HG03103 (cell line): ENCODE measurements around the gene FNTB.

ENCODE experiments used
- ATAC-seq: cut with Tn5 transposase; IDR thresholded peaks from one replicate; pipeline ENCODE4 v1.9.1; 2021; ENCODE audit warnings: low read depth; ENCODE audit not compliant: unreplicated experiment

Gene FNTB

GRCh38 chr14:64952598-64953309 lies 33.9 kb upstream of the FNTB start:
- ATAC-seq: peak; percentile 69

GRCh38 chr14:64953310-64953654 lies 33.4 kb upstream of the FNTB start:
- no peak for ATAC-seq

GRCh38 chr14:64953661-64954060 lies 33.0 kb upstream of the FNTB start:
- ATAC-seq: no peak

GRCh38 chr14:64954491-64955240 lies 32.0 kb upstream of the FNTB start:
- ATAC-seq: no peak

- ATAC-seq: no peak
Measured at GRCh38 chr14:64955297-64955696, 31.4 kb upstream of the FNTB start.

- no peak for ATAC-seq
Measured at GRCh38 chr14:64956697-64957406, 29.8 kb upstream of the FNTB start.

DNA sequence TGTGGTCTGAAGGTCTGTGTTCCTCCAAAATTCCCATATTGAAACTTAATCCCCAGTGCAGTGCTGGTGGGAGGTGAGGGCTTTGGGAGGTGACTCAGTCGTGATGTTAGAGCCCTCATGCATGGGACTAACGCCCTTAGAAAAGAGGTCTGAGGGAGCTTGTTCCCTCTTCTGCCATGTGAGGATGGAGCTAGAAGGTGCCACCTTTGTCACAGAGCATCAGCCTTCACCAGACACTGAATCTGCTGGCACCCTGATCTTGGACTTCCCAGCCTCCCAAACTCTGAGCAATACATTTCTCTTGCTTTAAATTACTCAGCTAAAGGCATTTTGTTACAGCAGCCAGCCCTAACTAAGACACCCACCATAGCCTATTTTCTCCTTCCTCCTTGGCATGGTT lies 28.5 kb upstream of the FNTB start:
- ATAC-seq: no peak

DNA sequence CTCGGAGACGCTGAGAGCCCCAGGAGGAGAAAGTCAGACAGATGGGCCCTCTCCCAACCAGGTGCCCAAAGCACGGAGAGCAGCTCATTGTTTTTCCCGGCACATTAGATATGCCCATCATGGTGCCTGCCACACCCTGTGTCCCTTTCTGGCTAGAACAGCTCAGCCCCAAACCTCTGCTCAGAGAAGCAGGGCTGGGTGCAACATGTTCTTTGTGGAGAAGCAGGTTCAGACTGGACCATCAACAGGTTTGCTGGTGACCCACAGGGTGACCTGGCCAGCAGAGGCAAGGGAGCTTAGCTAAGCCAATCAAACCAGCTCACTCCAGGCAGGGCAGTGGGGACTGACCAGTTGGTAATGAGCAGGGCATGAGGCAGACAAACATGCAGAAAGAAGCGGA lies 28.0 kb upstream of the FNTB start:
- ATAC-seq: no peak

DNA sequence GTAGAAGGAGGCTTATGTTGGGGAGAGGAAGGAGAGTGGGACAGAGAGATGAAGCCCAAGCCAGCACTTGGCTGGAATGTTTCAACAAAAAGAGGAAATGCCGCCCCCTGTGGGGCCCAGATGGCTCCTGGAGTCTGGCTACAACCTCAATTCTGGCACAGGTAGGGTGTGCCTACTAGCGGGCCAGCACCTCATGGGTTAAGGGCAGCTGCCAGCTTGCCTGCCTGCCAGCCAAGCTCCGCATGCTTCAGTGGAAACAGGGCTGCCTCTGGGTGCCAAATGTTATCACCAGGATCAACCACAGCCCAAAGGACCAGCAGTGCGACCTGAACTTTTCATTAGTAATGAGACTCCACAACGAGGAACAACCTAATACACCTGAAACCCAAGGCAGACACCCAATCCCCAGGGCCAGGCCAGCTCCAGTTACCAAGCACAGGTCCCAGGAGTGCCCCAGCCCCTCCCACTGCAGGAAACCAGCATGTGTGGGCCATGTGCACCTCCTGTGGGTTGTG lies 25.9 kb upstream of the FNTB start:
- ATAC-seq: no peak

GRCh38 chr14:64963611-64964010 lies 23.1 kb upstream of the FNTB start:
- no peak for ATAC-seq

DNA sequence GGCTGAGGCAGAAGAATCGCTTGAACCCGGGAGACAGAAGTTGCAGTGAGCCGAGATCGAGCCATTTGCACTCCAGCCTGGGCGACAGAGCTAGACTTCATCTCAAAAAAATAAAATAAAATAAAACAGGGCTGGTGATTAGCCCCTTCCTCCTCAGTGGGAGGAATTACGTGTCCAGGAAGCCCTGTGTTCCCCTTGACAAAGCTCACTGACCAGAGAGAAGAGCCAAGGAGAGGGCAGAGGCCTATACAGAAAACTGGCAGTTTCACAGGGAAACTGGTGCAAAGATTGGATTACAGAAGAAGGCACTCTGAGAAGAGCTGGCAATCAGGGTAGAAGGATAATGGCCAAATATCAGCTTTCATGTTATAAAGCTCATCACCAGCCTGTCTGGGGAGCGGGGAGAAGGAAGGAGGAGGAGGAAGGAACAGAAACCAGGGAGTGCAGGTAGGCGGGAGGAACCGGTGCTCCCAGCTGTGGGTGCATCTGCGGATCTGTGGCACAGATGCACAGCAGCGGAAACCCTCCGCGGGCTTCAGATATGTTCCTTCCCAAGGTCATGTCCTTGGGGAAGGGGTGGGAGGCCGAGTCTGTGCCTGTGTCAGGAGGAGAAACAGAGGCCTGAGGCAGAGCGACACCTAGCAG lies 21.2 kb upstream of the FNTB start:
- no peak for ATAC-seq

GRCh38 chr14:64966976-64967375 lies 19.7 kb upstream of the FNTB start:
- no peak for ATAC-seq

- ATAC-seq: no peak
Measured at GRCh38 chr14:64968167-64968566, 18.5 kb upstream of the FNTB start.

DNA sequence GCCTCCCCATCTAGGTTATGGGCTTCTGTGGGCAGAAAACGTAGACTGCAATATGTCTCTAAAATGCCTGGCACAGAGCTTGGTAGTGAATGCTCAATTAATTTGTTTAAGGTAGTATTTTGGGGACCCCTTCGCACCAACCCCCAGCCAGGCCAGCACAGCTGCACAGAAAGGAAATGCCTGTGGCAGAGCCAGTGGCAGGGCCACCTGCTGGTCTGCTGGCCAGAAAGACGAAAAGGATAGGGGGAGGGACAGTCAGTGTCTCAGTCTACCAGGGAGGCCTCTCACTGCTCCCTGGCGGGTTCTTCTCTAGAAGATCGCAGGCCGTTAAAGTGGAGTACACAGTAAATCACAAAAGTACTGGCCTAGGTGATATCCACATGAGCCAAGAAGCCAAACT lies 18.0 kb upstream of the FNTB start:
- no peak for ATAC-seq

- ATAC-seq: no peak
Measured at GRCh38 chr14:64970041-64970440, 16.7 kb upstream of the FNTB start.

DNA sequence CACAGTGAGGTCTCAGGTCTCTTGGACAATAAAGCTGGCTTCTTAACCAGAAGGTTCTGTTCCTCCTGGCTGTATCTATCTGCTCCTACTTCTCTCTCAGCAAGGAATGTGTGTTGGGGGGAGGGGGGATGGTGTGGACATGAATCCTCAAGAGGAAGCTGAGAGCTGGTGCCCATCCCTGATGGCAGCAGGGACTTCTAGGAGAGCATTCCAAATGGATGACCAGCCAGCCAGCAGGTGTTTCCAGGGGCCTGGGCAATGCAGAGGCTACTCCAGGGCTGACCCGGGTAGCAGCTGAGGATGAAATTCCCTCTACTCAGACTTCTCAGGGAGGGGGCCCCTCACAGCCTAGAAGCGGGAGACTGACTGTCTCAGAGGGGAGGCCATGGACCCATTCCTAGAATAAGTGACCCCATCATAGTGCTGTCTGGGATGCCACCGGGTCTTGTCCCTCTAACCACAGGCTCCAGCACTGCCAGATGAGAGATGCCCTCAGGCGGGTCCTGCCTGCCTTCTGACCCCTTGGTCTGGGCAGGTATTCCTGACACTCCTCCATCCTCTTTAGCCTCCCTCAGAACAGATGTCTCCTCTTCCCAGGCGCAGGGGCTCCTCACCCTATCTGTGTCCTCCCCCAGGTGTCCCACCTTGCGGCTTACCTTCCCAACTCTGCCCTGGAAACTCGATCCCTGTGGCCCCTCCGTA lies 15.8 kb upstream of the FNTB start:
- ATAC-seq: no peak

DNA sequence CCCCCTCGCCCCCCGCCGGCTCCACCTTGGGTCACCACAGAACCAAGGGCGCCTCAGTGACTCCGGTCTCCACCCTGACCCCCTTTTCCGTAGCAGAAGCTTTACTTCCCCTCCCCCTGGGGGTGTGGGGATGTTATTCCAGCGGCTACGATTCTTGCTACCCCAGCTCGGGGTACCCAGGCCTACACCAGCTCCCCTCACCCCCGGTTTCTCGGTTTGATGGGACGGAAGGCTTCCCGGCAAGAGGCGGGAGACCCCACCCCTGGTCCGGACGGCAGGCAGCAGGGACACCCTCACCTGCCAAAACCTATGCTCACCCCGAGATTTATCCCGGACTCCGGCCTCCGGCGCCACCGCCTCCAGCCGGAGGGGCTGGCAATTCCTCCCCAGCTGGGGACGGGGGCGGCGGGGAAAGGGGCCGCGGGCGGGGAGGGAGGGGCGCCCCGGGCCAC lies 15.2 kb upstream of the FNTB start:
- ATAC-seq: no peak

GRCh38 chr14:64971943-64972791 lies 14.5 kb upstream of the FNTB start, which contains the start of gene RAB15:
Gene RAB15 (minus strand): TSS chr14:64972336. CDS start chr14:64972076, 260 bp downstream.
- no peak for ATAC-seq

DNA sequence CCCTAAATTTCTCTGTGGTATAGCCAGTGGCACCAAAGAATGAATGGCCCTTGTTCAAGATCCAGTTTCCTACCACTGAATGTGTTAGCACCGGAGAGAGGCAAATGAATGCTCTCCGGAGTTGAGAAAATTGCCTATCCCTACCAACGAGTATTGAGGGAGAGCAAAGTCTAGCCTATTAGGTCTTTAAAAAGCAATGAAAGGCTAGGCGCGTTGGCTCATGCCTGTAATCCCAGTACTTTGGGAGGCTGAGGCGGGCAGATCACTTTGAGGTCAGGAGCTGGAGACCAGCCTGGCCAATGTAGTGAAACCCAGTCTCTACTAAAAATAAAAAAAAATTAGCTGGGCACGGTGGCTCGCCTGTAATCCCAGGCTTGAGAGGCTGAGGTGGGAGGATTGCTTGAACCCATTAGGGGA lies 13.7 kb upstream of the FNTB start:
- no peak for ATAC-seq
